Keratinocyte (primary cell): ENCODE data around the gene NBPF9.
"Not testable (repeated sequence)": the region's sequence is repeated elsewhere in the genome, so short reads cannot be mapped to it uniquely, and the experiment has no call there.

ENCODE experiments used
- CTCF ChIP-seq, 3 experiments: IDR thresholded peaks in 1 of 3; conservative IDR thresholded peaks in 1 of 3; optimal IDR thresholded peaks in 1 of 3; 2 replicates in 2 of 3; 3 replicates in 1 of 3; pipeline versions ENCODE3 to v1.5.1; 2011; ENCODE audit warnings: low read length in 3 of 3, mild to moderate bottlenecking in 3 of 3, moderate library complexity in 2 of 3, control low read depth in 1 of 3, inconsistent platforms in 1 of 3; ENCODE audit not compliant: insufficient read depth in 2 of 3; ENCODE audit errors: extremely low read depth in 1 of 3
- EZH2 ChIP-seq: IDR thresholded peaks from one replicate; pipeline ENCODE4 v1.6.1; 2012; ENCODE audit warnings: inconsistent platforms, mild to moderate bottlenecking, low read length, moderate library complexity

- not testable (repeated sequence) for TF ChIP-seq CTCF (optimal IDR thresholded peaks at IDR 0.05 in 1 of 3, IDR thresholded peaks at IDR 0.05 in 1 of 3, conservative IDR thresholded peaks at IDR 0.05 in 1 of 3; ENCODE audit: extremely low read depth in 1 of 3, insufficient read depth in 2 of 3, low read length in 3 of 3); EZH2
These were observed 34.2 kb upstream of the NBPF9 start for GRCh38 chr1:149137585-149137984.
